Muscle of arm (tissue), 12 donors: ENCODE results near the gene SNTA1. TPM values are rescaled to one million over a fixed set of nuclear protein-coding genes. Genes with fewer than 3 reads are reported as not detected.
"Not testable (repeated sequence)": the region's sequence is repeated elsewhere in the genome, so short reads cannot be mapped to it uniquely, and the experiment has no call there.

Source experiments
- DNase-seq: peaks from one replicate; pipeline ENCODE4 v3.0.0-alpha.2; 2013
- polyA plus RNA-seq, 12 donors: library from polyadenylated mRNA; unstranded; fragments of 120-200 nt; gene quantifications; one replicate each; pipeline ENCODE4 v1.2.1, GENCODE V29; 2013; ENCODE audit not compliant: insufficient read length in 12 of 12

Gene SNTA1
- polyA plus RNA-seq, 12 donors, result 11.2 to 41.1 (median 28.4) TPM; not detected in 1

DNA sequence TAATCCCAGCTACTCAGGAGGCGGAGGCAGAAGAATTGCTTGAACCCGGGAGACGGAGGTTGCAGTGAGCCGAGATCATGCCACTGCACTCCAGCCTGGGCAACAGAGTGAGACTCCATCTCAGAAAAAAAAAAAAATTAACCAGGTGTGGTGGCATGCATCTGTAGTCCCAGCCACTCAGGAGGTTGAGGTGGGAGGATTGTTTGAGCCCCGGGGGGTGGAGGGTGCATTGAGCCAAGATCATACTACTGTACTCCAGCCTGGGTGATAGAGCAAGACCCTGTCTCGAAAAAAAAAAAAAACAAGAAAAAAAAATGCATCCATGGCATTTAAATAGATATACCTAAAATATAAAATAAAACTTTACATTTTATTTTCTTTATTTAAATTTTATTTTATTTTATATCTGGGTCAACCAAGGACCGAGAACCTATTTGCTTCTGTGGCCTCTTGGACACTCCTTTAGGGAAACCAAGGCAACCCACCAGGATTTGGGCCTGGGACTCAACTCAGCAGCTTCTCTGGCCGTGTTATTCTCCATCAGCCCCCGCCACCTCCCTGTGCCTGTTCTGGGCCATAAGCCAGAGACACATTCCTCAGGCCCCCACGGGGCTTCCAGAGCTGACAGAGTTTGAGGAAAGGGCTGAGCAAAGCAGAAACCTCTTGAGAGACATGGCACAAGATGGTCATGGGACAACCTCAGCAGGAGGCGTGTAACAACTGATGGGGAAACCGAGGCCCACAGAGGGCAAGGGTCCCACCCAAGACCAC lies 6.2 kb downstream of the SNTA1 start:
- no peak for DNase-seq

DNA sequence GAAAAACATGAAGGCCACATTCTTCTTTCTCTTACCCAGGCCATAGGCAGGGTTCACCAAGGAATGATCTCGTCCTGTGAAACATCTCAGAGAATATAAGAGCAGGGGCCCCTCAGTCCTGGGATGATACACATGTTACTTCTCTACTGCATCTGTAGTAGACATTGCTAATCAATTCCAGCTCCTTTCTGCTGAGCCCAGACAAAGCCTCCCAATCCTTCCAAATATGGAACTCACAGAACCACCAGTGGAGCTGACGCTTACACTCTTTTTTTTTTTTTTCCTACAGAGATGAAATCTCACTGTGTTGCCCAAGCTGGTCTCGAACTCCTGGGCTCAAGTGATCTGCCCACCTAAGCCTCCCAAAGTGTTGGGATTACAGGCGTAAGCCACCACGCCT lies 9.1 kb downstream of the SNTA1 start:
- no peak for DNase-seq

DNA sequence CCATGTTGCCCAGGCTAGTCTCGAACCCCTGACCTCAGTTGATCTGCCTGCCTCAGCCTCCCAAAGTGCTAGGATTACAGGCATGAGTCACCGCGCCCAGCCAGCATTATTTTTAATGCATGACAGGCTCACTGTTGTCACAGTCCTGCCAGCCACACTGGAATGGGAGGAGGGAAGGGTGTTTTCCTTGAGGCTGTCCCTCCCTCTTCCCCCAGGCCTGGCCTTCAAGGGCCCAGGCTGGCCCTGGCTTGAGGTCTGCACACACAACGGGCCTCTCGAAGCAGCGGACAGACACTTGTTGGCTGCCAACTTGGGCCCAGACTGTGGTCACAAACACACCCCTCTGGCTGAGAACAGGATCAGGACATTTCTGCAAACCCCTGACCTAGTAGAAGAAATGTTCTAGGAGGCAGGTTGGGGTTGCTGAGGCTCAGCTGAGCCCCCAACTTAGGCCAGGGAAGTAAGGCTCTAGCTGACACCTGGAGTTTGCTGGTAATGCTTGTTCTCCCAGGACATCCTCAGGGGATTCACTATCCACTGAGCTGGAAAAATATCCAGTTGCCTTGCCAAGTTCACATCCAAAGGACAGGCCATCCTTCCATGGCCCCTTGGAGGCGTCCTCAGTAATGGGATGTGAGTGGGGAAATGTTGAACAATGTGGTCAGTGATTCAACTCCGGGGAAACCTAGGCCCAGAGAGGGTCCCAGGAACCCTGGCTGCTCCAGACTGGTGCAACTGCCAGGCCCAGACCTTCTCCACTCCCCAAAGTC lies 9.9 kb downstream of the SNTA1 start:
- no peak for DNase-seq

DNA sequence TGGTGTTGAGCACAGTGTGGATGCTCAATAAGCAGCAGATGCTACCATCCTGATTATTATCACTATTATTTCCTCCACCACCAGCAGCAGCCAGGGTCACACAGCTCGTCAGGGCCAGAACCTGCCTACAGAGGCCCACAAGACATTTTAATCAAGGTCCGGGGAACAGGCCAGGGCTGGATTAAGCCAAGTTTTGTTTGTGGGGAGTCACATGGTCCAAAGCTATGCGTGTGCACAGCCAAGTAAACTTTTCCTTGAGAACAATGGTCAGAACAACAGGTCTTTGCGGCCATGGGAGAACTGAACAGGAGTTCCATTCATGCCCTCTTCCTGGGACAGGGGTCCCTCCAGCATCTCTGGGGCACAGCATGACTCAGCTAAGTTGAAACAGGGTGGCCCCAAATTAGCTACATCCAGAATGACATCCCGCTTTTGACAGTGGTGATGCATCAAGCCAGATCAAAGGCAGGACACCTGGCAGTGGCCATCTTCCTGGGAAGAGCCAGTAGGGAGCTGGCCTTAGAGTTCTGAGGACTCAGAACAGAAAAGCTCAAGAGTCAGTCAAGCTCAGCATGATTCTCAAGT lies 11.7 kb downstream of the SNTA1 start:
- no peak for DNase-seq

DNA sequence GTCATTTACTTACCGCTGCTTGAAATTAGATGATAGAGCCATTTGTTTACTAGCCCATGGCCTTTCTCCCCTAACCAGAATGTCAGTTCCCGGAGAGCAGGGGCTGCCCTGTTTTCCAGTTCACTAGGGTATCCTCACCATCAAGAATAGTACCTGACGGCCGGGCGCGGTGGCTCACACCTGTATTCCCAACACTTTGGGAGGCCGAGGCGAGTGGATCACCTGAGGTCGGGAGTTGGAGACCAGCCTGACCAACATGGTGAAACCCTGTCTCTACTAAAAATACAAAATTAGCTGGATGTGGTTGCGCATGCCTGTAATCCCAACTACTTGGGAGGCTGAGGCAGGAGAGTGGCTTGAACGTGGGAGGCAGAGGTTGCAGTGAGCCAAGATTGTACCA lies 19.7 kb downstream of the SNTA1 start:
- DNase-seq, result not testable (repeated sequence)

DNA sequence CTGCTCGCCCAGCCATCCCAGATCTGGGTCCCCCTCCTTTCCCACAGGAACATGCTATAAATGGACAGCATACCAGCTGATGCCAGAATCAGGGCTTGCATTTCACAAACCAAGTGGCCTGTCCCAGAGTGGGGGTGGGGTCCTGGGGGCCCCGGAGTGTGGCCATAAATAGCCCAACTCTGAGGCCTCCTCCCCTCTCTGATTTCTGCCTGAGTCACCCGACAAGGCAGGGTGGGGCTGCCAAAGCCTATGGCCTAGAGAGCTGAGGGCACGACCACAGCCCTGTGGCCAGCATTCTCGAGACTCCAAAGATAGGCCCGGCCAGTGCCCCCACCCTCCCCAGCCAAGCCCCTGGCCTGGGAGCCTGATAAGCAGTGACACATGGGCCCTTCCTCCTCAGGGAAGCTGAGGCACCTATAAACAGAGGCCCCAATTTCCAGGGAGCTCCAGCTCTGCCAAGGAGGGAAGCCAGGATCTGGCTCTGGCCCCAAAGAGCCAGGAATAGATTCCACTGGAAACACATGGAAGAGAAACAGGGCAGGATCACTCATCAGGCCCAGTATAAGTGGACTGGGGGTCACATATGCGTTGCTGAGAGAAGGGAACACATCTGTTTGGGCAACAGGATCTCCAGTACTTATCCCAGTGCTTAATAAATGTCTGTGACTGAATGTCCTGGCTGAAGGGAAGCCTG lies 20.3 kb downstream of the SNTA1 start:
- DNase-seq, result no peak

DNA sequence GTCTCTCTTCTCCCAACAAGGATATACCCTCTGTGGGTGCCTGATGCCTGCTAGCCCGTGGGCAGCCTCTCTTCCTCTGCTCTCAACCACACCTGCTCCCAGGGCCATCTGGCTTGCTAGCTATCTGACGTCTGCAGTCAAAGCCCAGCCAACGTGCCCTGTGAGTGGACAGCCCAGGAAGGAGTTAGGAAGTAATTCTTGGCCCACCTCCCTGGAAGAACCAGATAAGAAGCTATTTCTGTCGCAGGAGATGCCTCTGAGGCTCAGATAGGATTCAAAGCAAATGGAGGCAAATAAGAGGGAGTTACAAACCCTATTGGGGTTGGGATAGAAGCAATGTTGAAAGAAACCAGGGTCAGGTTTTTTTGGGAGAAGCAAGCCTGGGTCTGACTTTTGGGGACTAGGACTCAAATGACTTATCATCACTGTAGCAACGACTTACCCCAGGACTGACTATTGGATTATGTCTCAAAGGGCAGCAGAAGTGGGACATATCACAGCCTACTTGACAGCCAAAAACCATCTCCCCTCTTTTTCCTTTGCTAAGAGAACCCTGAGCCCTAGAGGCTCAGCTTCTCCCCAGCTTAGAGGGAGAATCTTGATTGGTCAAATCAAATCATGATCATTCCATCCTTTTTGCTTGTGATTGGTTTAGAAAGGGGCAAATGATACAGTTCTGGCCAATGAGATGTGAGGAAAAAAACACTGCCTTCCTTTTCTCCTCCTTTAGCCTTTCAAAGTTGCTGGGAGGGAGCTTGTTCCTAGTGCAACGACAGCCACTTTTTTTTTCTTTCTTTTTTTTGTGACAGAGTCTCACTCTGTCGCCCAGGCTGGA lies 24.2 kb downstream of the SNTA1 start:
- no peak for DNase-seq

DNA sequence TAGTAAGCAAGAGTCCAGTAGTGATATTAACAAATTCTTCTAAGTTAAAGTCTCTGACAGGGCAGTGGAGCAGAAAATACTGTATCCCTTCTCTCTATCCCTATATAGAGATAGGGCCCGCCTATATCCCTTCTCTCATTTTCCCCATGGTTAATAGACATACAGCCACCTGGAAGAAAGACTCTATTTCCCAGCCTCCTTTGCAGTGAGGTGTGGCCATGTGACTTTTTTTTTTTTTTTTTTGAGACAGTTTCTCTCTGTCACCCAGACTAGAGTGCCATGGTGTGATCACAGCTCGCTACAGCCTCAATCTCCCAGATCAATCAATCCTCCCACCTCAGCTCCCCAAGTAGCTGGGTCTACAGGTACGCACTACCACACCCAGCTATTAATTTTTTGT lies 25.5 kb downstream of the SNTA1 start:
- no peak for DNase-seq

DNA sequence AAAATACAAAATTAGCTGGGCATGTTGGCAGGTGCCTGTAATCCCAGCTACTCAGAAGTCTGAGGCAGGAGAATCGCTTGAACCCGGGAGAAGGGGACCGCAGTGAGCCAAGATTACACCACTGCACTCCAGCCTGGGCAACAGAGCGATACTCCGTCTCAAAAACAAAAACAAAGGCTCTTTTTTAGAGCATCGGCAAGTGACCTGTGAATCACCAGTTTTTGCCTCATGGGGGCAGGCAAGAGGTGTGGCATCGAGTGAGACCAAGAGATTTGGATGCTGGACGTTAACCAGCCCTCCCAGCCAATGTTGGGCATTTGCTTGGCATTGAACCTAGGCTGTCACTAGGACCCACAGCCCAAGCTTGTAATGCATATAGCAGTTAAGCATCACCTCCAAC lies 27.6 kb downstream of the SNTA1 start:
- no peak for DNase-seq

DNA sequence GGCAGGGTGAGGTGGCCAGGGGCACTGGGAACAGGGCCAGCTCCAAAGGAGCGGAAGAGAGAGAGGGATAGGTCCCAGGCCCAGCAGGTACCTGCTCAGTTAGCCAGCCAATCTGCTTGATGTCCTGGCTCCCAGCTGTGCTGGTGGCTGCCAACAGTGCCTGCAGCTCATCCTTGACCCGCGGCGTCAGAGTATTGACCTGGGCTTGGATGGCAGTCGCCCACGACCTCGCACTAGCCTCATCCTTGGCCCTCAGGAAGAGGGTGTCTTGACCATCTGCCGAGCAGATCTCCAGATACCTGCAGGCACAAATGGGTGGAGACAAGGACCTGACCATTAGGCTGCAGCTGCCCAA lies 31.1 kb downstream of the SNTA1 start:
- DNase-seq, result no peak

DNA sequence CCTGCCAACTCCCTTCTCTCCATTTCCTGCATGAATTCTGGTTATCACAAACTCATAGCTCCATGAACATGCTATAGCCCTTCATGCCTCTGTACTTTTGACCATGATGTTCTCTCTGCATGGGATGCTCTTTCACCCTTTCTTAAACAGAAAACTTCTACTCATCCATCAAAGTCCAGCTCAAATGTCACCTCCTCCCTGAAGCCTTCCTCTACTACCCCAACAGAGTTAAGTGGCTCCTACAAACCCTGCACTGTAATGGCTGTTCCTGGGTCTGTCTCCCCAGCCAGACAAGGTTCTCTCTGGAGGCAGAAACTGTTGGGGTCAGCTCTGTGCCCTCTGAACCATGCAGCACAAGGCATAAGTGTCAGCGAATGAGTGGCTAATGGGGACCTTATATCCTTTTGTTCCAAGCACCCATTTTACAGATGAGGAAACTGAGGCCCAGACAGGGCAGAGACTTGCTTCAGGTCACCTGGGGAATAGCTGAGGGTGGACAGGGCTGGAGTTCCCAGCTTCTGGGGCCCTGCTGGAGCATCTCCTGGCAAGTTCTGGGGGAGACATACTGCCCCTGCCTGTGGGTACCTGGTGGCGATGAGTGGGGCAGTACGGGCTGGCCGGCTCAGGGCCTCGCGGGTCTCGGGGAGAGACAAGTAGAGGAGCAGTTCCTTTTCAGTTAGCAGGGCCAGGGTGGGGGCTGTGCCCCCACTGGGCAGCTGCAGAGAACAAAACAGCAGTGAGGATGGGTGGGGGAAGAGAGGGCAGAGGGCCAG lies 31.7 kb downstream of the SNTA1 start:
- no peak for DNase-seq

DNA sequence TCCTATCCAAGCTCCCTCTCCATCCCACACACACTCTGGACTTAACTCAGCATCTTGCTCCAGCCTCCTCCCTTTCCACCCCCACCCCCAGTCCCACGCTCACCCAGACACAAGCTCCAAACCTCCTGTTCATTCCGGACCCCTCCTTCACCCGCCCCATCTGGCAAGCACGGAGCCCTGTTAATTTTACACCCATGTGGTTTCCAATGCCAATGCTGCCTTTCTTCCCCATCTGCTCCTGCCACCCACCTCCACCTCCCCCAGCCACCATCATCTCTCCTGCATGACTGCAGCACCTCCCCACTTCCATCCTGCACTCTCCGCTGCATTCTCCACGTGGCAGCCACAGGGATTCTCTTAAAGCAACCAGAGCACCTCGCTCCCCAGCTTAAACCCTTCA lies 32.3 kb downstream of the SNTA1 start:
- no peak for DNase-seq

DNA sequence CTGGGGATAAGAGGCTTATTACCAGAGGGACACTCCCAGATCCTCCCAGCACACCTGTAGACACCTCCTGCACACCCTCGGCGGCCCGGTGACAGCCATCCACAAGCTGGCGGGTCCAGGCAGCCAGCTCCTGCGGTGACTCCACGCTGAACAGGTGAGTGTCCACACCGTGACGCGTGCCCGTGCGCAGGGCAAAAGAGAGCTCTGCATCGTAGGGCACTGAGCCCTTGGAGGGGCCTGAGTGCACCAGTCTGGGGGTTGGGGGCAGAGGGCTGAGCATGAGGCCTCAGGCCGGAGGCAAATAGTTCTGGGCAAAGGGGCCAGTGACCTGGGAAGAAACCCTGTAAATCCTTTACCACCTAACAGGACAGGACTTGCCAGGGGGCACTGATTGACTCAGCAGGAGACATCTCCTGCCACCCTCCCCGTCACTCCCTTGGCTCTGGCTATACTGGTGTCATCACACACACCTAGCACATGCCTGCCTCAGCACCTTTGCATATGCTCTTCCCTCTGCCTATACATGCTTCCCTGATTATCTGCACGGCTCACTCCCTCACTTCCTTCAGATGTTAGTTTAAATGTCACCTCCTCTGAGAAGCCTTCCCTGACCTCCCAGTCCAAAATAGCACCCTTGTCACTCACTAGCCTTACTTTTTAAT lies 33.4 kb downstream of the SNTA1 start:
- DNase-seq, result no peak

DNA sequence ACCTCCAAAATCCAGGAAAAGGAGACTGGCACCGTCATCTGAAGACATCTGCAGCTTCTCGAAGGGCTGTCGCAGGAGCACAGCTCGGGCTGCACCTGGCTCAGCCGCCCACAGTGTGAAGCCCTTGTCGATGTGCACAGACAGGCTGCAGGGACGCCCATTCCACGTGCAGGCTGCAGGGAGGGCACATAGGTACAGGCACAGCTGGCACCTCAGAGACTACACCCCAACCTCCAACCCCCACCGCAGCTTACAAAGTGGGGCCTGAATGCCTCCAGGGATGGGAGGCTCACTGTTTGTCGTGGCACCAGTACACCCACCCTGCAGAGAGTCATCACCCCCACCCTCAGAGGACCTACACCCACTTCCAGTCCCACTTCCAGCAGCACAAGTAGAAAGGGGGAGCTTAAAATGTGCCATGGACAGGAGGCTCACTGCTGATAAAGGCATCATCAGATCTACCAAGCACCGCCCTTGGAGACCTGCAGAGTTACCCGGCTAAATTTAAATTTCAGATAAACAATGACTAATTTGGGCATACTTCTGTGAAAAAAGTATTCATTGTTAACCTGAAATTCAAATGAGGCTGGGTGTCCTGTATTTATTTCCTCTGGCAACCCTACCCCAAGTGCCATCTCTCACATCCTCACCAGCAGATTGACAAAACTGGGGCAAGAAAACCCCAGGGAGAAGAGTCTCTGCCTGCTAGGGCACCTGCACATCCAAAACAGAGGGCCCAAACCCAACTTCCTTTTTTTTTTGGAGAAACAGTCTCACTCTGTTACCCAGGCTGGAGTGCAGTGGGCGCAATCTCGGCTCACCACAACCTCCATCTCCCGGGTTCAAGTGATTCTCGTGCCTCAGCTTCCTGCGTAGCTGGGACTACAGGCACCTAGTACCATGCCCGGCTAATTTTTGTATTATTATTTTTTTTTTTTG lies 34.6 kb downstream of the SNTA1 start:
- no peak for DNase-seq

DNA sequence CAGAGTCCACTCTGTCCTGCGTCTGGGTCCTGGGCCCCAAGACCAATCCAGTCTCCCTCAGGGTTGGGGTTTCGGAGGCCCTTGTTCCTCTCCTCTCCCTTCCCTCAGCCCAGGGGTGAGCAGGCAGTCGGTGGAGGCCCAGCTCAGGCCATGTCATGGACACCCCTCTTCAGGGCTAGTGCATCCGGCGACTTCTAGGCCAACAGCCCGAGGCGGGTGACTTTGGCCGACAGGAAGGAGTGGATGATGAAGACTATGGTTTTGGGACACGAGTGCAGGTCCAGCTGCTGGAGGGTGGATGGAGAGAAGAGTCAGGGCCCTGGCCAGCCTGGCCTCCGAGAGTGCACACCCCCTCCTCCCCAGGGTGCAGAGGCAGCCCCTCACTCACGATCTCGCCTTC lies 35.2 kb downstream of the SNTA1 start:
- DNase-seq, result no peak

DNA sequence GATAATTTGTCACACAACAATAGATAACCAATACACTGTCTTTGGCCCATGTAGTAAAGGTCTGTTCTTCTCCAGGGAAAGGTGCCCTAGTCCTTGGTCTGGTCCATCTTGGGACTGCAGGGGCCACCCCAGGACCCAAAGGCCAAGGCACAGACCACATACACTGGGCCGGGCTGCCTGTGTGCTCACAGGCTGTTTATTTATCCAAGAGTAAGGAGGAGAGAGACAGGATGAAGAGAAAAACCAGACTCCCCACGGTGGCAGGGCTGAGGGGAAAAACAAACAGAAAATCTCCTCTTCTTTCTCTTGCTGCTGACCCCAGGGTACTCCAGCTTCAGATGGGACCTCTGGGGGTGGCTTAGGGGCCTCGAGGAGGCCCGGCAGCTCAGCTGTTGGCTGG lies 35.8 kb downstream of the SNTA1 start:
- no peak for DNase-seq

DNA sequence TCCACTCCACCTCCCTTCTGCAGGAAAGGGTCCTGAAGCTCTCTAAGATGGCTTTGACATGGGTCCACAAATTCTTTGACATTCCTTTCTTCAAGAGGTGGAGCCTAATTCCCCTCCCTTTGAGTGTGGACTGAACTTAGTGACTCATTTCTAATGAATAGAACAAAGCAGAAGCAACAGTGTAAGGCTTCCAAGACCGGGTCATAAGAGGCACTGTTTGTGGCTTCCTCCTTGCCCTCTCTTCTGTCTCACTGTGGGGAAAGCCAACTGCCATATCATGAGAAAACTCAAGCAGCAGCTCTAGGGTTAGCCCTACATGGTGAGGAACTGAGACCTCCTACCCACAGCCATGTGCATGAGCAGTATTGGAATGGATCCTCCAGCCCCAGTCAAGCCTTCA lies 36.3 kb downstream of the SNTA1 start:
- DNase-seq, result no peak

DNA sequence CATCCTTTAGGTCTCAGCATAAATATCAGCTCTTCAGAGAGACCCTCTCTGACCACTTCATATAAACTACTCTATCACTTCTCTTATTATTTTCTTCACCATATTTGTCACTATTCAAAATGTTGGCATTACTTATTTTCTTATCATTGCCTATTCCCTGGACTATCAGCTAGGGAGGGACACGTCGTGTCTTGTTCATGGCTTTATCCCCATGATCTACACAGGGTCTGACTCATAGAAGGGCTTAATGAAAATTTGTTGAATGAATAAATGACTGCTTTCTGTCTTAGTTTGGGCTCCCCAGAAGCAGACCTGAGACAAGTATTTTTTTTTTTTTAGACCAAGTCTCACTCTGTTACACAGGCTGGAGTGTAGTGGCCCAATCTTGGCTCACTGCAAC lies 39.3 kb downstream of the SNTA1 start:
- DNase-seq, result no peak

DNA sequence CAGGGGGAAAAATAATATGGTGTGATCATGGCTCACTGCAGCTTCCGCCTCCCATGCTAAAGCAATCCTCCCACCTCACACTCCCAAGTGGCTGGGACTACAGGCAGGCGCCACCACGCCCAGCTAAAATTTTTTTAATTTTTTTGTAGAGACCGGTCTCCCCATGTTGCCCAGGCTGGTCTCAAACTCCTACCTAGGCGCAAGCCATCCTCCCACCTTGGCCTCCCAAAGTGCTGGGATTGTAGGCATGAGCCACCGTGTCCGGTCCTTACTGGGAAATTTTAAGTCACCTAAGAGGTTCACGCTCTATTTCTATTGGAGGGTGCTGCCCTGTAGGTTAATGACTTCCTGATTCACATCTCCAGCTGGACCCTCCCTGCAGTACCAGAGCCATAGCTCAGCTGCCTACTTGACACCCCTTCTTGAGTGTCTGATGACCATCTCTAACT lies 41.6 kb downstream of the SNTA1 start:
- no peak for DNase-seq
